Uterus (tissue), 2 donors: Measurements from ENCODE around the gene TRAF4.

Source experiments
- CTCF ChIP-seq, 4 experiments: fragments of 200-600 bp in 2 of 4; fragments of 450-650 bp in 2 of 4; sonication (generic) in 2 of 4; IDR thresholded peaks; one replicate each; pipeline ENCODE4 v1.5.1; 2016 to 2019; ENCODE audit warnings: antibody characterized with exemption in 4 of 4, mild to moderate bottlenecking in 2 of 4, moderate library complexity in 1 of 4
- POLR2A ChIP-seq, 2 donors: fragments of 450-650 bp; IDR thresholded peaks; one replicate each; pipeline ENCODE4 v1.6.1; 2016; ENCODE audit warnings: antibody characterized with exemption in 2 of 2, mild to moderate bottlenecking in 1 of 2, moderate library complexity in 1 of 2

- TF ChIP-seq POLR2A (IDR thresholded peaks at IDR 0.05) (no peak), CTCF (IDR thresholded peaks at IDR 0.05) (no peak)
These were observed 31.0 kb upstream of the TRAF4 start for GRCh38 chr17:28712705-28713415.
